OCI-LY7 (cell line): ENCODE results near the gene LCOR.

ENCODE experiments used
- CTCF ChIP-seq: fragments of 200-600 bp; sonication (generic); conservative IDR thresholded peaks from 2 replicates; pipeline ENCODE4 v1.5.1; 2014; ENCODE audit warnings: mild to moderate bottlenecking, antibody characterized with exemption, low read length, moderate library complexity, mixed read lengths
- EZH2phosphoT487 ChIP-seq: fragments of 200-600 bp; sonication (generic); IDR thresholded peaks from 2 replicates; pipeline ENCODE4 v1.6.1; 2018; ENCODE audit warnings: low read depth, borderline replicate concordance, mild to moderate bottlenecking, mixed run types, antibody characterized with exemption, low read length, moderate library complexity, mixed read lengths

- TF ChIP-seq CTCF (no peak), EZH2phosphoT487 (no peak)
These were observed 208.6 kb downstream of the LCOR start for GRCh38 chr10:97040706-97041105.
